ENCODE results near the gene NLRC5. TPM values are rescaled to one million over a fixed set of nuclear protein-coding genes. Genes with fewer than 3 reads are reported as not detected.
A peak's percentile ranks its signal among the peaks of the same experiment; 100 is the strongest.

Gene NLRC5
- total RNA-seq, 1 experiment from 2014 or later: 0.80 TPM

DNA sequence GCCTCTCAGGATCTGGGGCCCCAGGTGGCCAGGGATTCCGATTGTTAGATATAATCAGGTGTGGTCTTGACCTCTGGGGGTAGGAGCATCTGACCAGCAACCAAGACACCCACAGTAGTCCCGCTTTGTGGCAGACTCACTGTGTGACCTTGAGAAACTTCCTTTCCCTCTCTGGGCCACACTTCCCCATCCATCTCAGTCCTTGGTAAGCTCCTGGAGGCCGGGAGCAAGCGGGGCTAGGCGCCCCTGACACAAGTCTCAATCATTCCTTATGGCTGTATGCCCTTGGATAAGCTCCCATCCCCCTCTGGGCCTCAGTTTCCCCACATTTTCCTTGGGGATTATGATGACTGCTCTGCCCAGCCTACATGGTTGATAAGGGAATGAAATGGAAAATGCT is 124.3 kb downstream of the NLRC5 start:
- no peaks in the 10 kb centered on the region for H3K27me3 ChIP-seq (ENCODE audit: control insufficient read depth, insufficient read depth, low read length)
- H3K36me3 ChIP-seq (replicated peaks; ENCODE audit: control insufficient read depth, insufficient read depth, low read length): no peaks in the 10 kb centered on the region
- DNase-seq: no peak
- no peak overlapping the region for H3K4me3 ChIP-seq (ENCODE audit: insufficient read depth, low read depth, low read length)

DNA sequence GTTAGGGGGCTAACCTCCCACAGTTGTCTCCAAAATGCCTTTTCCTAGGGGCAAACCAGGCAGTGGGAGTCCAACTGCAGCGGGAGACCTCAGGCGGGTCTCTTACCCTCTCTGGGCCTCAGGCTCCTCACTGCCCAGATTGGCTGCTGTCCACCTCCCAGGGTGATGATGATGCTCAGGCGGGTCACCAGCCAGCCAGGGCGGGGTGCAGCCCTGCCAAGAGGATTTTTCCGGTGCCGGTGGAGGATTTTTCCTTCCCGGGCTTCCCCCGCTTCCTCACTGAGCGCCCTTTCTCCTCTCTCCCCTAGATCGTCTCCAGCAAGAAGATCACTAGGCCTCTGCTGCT is 125.8 kb downstream of the NLRC5 start:
- no peaks in the 10 kb centered on the region for H3K27me3 ChIP-seq (ENCODE audit: control insufficient read depth, insufficient read depth, low read length)
- H3K4me3 ChIP-seq (ENCODE audit: insufficient read depth, low read depth, low read length): no peak overlapping the region
- DNase-seq: no peak
- no peaks in the 10 kb centered on the region for H3K36me3 ChIP-seq (replicated peaks; ENCODE audit: control insufficient read depth, insufficient read depth, low read length)

DNA sequence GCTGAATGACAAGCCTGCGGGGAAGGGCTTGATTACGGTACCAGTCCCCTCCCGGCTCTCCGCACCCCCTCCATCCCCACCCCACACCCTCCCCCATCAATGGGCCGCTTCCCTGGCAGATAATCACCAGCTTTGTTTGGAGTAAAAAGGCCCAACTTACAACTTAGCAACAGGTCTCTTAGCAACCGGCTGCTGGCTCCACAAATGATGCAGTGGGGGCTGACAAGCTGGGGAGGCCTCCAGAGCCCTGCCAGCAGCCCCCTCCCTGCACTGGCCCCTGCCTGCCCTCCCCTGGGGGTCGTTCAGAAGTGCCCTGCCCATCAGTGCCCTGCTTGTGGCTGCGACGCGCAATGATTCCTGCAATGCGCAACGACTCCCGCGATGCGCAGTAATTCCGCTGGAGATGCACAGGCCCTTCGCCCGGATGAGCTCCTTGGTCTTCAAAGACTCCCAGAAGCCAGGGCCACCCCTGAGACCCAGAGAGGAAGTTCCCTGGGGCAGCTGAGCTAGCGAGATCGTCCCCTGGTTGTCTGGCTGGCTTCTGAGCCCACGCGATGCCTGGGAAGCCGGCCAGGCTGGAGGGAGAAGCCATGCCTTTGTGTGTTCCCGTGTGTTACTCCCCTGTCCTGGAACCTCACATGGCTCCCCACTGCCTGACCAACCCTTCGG is 126.3 kb downstream of the NLRC5 start:
- H3K27me3 ChIP-seq (ENCODE audit: control insufficient read depth, insufficient read depth, low read length): no peaks in the 10 kb centered on the region
- peak; percentile 85 for DNase-seq
- H3K4me3 ChIP-seq (ENCODE audit: insufficient read depth, low read depth, low read length): no peak overlapping the region
- no peaks in the 10 kb centered on the region for H3K36me3 ChIP-seq (replicated peaks; ENCODE audit: control insufficient read depth, insufficient read depth, low read length)

DNA sequence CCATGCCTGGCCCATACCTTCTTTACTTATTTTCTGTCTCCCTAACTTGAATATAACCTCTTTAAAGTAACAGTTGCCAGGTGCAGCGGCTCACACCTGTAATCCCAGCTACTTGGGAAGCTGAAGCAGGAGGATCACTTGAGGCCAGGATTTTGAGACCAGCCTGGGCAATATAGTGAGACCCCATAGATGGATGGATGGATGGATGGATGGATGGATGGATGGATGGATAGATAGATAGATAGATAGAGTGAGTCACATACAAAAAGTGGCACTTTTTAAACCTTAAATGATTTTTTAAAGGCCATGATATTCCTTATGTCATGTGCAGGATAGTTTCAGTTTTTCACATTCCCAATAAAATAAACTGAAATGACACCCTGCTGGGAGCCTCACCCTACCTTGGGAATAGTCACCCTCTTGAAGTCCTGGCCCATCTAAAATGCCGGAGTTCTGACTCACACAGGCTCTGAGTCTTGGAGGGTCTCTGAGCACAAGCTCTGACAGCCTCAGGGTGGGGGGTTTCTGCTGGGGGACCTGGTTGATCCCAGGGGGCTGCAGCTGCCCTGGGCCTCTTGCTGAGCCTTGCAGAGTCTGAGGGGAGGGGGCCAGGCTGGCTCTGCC is 129.2 kb downstream of the NLRC5 start:
- Histone ChIP-seq H3K36me3 (replicated peaks; ENCODE audit: control insufficient read depth, insufficient read depth, low read length) (no peaks in the 10 kb centered on the region; the same call in 1 of the 2 replicates), H3K27me3 (ENCODE audit: control insufficient read depth, insufficient read depth, low read length) (no peaks in the 10 kb centered on the region), H3K4me3 (ENCODE audit: insufficient read depth, low read depth, low read length) (no peak overlapping the region)
- DNase-seq: no peak

DNA sequence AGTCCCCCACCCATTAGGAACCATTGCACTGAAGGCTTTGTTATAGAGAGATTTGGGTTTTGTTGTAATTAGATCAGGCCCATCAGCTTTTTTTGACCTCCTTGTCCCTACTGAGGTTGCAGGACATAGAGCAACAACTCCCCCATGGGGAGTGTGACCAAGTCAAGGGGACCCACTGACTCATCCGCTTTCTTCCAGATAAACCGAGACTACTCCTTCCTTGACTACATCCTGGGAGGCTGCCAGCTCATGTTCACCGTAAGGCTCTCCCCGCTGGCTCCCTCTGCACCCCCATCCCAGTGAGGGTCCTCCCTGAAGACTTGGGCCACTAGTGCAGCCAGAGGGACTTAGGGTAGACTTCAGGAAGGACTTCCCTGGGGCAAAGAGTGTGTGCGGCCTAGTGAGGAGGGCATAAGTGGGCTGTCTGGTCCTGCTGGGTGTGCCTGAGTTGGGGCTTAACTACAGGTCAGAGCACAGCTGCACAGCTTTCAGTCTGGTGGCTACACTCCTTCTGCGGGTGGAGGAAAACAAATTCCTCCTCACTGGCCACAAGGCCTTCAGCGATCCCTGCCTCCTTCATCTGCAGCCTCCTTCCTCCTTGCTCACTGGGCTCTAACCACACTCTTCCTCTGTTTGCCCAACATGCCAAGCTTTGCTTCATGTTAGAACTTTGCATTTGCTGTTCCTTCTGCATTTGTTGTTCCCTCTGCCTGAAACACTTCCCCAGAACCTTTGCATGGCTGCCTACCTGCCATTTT is 134.0 kb downstream of the NLRC5 start:
- DNase-seq: no peak

DNA sequence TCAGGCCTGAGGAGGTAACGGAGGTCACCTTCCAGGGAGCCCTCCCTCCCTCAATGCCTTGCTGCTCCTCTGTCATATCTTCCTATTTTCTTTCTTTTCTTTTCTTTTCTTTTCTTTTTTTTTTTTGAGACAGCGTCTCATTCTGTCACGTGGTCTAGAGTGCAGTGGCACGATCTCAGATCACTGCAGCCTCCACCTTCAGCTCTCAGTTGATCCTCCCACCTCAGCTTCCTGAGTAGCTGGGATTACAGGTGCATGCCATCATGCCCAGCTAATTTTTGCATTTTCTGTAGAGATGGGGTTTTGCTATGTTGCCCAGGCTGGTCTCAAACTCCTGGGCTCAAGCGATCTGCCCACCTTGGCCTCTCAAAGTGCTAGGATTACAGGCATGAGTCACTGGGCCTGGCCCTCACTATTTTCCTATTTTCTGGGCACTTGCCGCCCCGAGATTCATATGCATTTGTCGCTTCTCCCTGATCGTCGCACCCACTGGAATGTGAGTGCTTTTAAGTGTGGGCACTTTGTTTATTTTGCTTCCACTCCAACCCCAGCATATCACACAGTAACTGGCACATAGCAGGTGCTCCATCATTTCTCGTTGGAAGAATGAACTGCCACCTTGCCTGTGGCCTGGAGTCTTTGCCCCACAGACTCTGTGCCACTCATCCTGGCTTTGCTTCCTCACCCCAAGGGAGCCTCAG is 134.8 kb downstream of the NLRC5 start:
- no peak for DNase-seq

More for the DNA sequence above, 134.0 kb downstream of the NLRC5 start:
- H3K36me3 ChIP-seq (replicated peaks; ENCODE audit: control insufficient read depth, insufficient read depth, low read length): no peaks in the 10 kb centered on the region; the same call in 1 of the 2 replicates
- no peak overlapping the region for H3K4me3 ChIP-seq (ENCODE audit: insufficient read depth, low read depth, low read length)
- H3K27me3 ChIP-seq (ENCODE audit: control insufficient read depth, insufficient read depth, low read length): no peaks in the 10 kb centered on the region

DNA sequence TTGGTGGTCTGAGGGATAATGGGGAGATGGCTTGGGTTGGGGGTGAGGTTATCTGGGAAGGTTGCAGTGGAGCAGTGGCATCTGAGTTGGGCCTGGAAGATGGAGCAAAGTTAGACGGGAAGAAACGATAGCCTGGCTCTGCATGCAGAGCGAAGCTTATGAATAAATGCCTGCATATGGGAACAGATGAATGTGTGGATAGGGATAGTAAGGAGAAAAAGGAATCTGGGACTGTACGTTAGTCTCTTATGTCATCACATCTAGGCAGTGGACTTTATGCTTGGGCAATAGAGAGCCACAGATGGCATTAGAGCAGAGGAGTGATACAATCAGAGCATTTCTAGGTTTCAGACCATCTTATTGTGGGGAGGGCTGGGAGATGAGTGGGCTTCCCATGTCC is 136.0 kb downstream of the NLRC5 start:
- H3K4me3 ChIP-seq (ENCODE audit: insufficient read depth, low read depth, low read length): no peak overlapping the region

More for the DNA sequence above, 134.8 kb downstream of the NLRC5 start:
- Histone ChIP-seq H3K27me3 (ENCODE audit: control insufficient read depth, insufficient read depth, low read length) (no peaks in the 10 kb centered on the region), H3K4me3 (ENCODE audit: insufficient read depth, low read depth, low read length) (no peak overlapping the region), H3K36me3 (replicated peaks; ENCODE audit: control insufficient read depth, insufficient read depth, low read length) (no peaks in the 10 kb centered on the region; the same call in 1 of the 2 replicates)

DNA sequence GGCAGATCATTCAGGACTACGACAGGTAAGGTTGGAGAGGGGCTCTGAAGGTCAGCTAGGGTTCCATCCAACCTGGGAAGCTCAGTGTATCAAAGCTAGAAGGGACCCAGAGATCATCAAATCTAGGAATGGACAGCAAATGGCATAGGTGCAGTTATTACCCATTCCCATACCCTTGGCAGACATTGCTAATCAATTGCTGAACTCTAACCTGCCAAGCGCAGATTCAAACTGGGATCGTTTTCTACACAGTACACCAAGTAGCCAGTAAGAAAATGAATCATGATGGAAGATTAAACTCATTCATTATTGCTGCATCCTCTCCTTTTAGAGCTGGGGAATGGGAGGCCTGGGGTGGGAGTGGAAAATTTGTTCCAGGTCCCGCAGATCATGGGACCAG is 136.6 kb downstream of the NLRC5 start:
- no peaks in the 10 kb centered on the region for H3K27me3 ChIP-seq (ENCODE audit: control insufficient read depth, insufficient read depth, low read length)
- DNase-seq: no peak
- no peak overlapping the region for H3K4me3 ChIP-seq (ENCODE audit: insufficient read depth, low read depth, low read length)
- no peaks in the 10 kb centered on the region for H3K36me3 ChIP-seq (replicated peaks; ENCODE audit: control insufficient read depth, insufficient read depth, low read length)

More for the DNA sequence above, 136.0 kb downstream of the NLRC5 start:
- H3K36me3 ChIP-seq (replicated peaks; ENCODE audit: control insufficient read depth, insufficient read depth, low read length): no peaks in the 10 kb centered on the region; the same call in 1 of the 2 replicates
- H3K27me3 ChIP-seq (ENCODE audit: control insufficient read depth, insufficient read depth, low read length): no peaks in the 10 kb centered on the region
- no peak for DNase-seq

DNA sequence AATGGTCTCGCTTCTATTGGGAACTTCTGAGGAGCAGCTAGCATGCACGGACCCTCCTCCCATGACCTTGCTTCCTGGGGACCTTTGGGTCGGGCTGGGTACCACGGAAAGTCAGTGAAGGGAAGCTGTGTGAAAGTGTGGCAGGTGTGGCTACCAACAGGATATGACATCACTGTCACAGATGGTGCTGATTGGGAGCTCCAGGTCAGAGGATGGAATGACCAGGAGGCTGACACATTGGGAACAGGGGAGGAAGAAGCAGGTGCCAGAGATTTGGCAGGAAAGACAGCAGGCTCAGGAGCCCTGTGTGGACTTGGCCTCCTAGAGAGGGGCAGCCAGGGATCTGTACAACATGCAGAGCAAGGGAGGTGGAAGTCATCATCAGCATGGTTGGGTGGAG is 137.1 kb downstream of the NLRC5 start:
- DNase-seq: no peak
- no peaks in the 10 kb centered on the region for H3K27me3 ChIP-seq (ENCODE audit: control insufficient read depth, insufficient read depth, low read length)
- no peaks in the 10 kb centered on the region for H3K36me3 ChIP-seq (replicated peaks; ENCODE audit: control insufficient read depth, insufficient read depth, low read length)
- H3K4me3 ChIP-seq (ENCODE audit: insufficient read depth, low read depth, low read length): no peak overlapping the region

DNA sequence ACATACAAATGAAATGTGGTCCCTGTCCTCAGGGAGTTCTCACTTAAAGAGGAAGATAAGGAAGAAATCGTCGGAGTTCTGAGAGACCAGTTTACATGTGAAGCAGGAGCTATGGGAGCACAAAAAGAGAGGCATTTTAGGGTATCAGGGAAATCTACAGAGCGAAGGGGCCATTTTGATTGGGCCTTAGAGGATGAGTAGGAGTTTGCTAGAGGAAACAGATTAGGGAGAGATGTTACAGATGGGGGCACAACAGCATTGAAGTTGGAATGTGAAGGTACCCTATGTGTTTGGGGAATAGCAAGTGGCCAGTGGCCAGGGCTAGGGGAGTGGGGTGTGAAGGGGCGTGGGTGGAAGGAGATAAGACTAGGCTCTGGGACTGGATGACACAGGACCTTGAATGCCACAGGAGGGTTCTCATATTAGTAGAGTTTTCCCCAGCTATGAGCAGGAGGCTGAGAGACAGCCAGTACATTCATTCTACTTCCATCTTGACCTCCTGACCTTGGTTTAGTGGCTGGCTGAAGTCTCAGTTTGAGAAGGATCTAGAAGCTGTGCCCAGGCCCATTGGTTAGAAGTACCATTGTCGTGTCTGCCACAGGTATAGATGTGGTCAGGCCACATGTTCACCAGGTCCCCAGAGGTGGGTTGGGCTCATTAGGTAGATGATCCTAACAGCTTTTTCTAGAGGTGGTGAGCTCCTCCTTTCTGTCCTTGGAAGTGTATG is 137.8 kb downstream of the NLRC5 start:
- Histone ChIP-seq H3K27me3 (ENCODE audit: control insufficient read depth, insufficient read depth, low read length) (no peaks in the 10 kb centered on the region), H3K36me3 (replicated peaks; ENCODE audit: control insufficient read depth, insufficient read depth, low read length) (no peaks in the 10 kb centered on the region), H3K4me3 (ENCODE audit: insufficient read depth, low read depth, low read length) (no peak overlapping the region)
- no peak for DNase-seq

DNA sequence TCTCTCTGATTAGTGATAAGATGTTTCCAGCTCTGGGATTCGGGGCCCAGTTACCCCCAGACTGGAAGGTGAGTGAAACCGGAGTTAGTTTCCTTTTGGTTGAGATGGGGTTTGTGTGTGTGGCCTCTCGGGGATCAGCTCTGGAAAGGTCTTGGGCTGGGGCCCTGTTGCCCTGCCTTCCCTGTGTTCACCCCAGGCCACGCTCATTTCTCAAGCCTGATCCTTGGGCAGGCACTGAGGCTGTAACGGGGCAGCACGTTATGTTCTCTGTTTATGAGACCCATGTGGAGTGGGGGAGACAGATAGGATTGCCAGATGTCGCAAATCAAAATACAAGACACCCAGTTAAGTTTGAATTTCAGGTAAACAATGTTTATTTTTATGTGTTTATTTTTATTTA is 138.5 kb downstream of the NLRC5 start:
- no peak overlapping the region for H3K4me3 ChIP-seq (ENCODE audit: insufficient read depth, low read depth, low read length)
- no peaks in the 10 kb centered on the region for H3K36me3 ChIP-seq (replicated peaks; ENCODE audit: control insufficient read depth, insufficient read depth, low read length)
- no peaks in the 10 kb centered on the region for H3K27me3 ChIP-seq (ENCODE audit: control insufficient read depth, insufficient read depth, low read length)
- DNase-seq: no peak

DNA sequence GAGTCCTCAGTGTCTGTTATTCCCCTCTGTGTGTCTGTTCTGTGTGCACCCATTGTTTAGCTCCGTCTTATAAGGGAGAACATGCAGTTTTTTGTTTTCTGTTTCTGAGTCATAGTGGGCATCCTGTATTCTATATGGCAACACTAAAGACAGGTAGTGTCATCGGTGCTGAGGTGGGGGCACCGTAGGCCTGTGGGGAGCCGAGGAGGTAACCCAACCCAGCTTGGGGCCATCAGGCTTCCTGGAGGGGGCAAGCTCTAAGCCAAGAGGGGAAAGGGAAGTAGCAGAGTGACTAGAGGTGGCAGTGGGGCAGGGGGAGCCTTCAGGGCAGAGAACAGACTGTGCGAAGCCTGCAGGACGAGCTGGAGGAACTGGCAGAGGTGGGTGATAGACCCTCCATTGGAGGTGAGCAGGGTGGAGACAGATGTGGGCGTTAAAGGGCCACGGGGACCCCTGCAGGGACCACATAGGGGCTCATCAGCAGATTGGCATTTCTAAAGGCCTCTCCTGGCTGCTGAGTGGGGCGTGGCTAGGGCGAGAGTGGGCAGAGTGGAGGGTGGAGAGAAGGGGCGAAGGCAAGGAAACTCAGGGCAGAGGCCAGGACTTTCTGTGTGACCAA is 139.5 kb downstream of the NLRC5 start:
- no peak overlapping the region for H3K4me3 ChIP-seq (ENCODE audit: insufficient read depth, low read depth, low read length)

DNA sequence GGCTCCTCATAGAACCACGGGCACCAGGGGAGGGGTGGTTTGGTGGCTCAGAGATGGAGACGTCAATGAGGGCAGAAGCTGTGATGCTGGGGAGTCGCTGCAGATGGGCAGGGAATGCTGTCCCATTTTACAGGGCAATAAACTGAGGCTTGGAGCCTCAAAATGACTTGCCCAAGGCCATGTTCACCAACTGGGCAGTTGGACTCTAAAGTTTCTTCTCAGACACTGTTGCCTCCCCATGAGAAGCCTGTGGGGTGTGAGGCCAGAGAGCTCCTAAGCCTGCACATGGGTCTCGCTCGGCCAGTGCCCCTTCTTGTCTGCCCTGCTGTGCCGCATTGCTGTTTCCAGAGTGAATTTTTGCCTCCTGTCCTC is 141.6 kb downstream of the NLRC5 start:
- Histone ChIP-seq H3K36me3 (replicated peaks; ENCODE audit: control insufficient read depth, insufficient read depth, low read length) (no peaks in the 10 kb centered on the region), H3K27me3 (ENCODE audit: control insufficient read depth, insufficient read depth, low read length) (no peaks in the 10 kb centered on the region), H3K4me3 (ENCODE audit: insufficient read depth, low read depth, low read length) (no peak overlapping the region)
- DNase-seq: no peak

More for the DNA sequence above, 139.5 kb downstream of the NLRC5 start:
- DNase-seq: no peak
- no peaks in the 10 kb centered on the region for H3K27me3 ChIP-seq (ENCODE audit: control insufficient read depth, insufficient read depth, low read length)
- no peaks in the 10 kb centered on the region for H3K36me3 ChIP-seq (replicated peaks; ENCODE audit: control insufficient read depth, insufficient read depth, low read length)

Data from H7 (cell line).